GM12878 (cell line): ENCODE data around the gene TMEM132D. TPM values are rescaled to one million over a fixed set of nuclear protein-coding genes. Genes with fewer than 3 reads are reported as not detected.

Experiments used
- ATAC-seq: fragments of 200-7000 bp; cut with Tn5 transposase; 3 replicates; pipeline ENCODE4 v1.9.1; 2020; ENCODE audit warnings: mild to moderate bottlenecking, moderate library complexity
- BruUV-seq: library from RNA; stranded (reverse); fragments of 400-500 nt; replicated peaks from 2 replicates; lab custom pipeline; 2021; lab: Mats Ljungman, UMichigan
- CTCF ChIA-PET: fragments of 300-600 bp; sonication (Branson Sonifier 250); formaldehyde crosslinking; extraction: SDS; loops from one replicate; lab custom pipeline; 2021; ENCODE audit warnings: inconsistent platforms; lab: Yijun Ruan, JAX
- POLR2A ChIA-PET: fragments of 350-600 bp; formaldehyde crosslinking; extraction: SDS; loops from one replicate; lab custom pipeline; 2021; ENCODE audit warnings: inconsistent platforms; lab: Charles Lee
- RAD21 ChIA-PET: fragments of 300-600 bp; sonication (Branson Sonifier 250); formaldehyde crosslinking; loops from one replicate; lab custom pipeline; 2023; ENCODE audit warnings: antibody characterized with exemption; ENCODE audit not compliant: unreplicated experiment; lab: Charles Lee
- SMC1A ChIA-PET: fragments of 300-600 bp; sonication (Branson Sonifier 250); formaldehyde crosslinking; loops from one replicate; lab custom pipeline; 2023; ENCODE audit not compliant: unreplicated experiment, uncharacterized antibody; lab: Charles Lee
- DNase-seq: peaks from one replicate; pipeline ENCODE4 v3.0.0-alpha.2; 2011; ENCODE audit warnings: low read depth, low spot score
- FAIRE-seq: peaks from 3 replicates; lab custom pipeline; 2011; peaks lifted over from hg19 to GRCh38; lab: Jason Lieb, UNC
- H2AFZ ChIP-seq: 2 replicates; pipeline ENCODE4 v1.6.0; 2011; ENCODE audit warnings: low read depth, low read length, control low read depth; ENCODE audit not compliant: control insufficient read depth
- H3K27ac ChIP-seq: 2 replicates; pipeline ENCODE4 v1.5.1; 2011; ENCODE audit warnings: control low read depth; ENCODE audit not compliant: control insufficient read depth, insufficient read depth
- H3K27me3 ChIP-seq, 2 experiments: replicated peaks in 1 of 2; 2 replicates each; pipeline versions ENCODE4 v1.6.0 to v1.6.1; 2011; ENCODE audit warnings: low read length in 1 of 2; ENCODE audit not compliant: control insufficient read depth in 2 of 2, insufficient read depth in 2 of 2
- H3K36me3 ChIP-seq, 2 experiments: 2 replicates each; pipeline ENCODE4 v1.5.1; 2011; ENCODE audit warnings: low read length in 1 of 2; ENCODE audit not compliant: control insufficient read depth in 2 of 2, insufficient read depth in 2 of 2
- H3K4me1 ChIP-seq: 2 replicates; pipeline ENCODE4 v1.6.1; 2011; ENCODE audit warnings: mild to moderate bottlenecking, low read length, moderate library complexity, mixed read lengths; ENCODE audit not compliant: control insufficient read depth, insufficient read depth
- H3K4me2 ChIP-seq: 2 replicates; pipeline ENCODE4 v1.6.0; 2011; ENCODE audit warnings: control low read depth; ENCODE audit not compliant: control insufficient read depth, insufficient read depth
- H3K4me3 ChIP-seq: fragments of 200-600 bp; sonication (generic); 2 replicates; pipeline ENCODE4 v1.5.1; 2016
- H3K79me2 ChIP-seq: 2 replicates; pipeline ENCODE4 v1.6.0; 2011; ENCODE audit warnings: low read length; ENCODE audit not compliant: control insufficient read depth, insufficient read depth
- H3K9ac ChIP-seq: 2 replicates; pipeline ENCODE4 v1.8.0; 2011; ENCODE audit warnings: low read length, control low read depth, mixed read lengths; ENCODE audit not compliant: control insufficient read depth, insufficient read depth
- H3K9me3 ChIP-seq: replicated peaks from 3 replicates; pipeline ENCODE4 v1.5.1; 2011; ENCODE audit warnings: mild to moderate bottlenecking, low read length; ENCODE audit not compliant: control insufficient read depth, insufficient read depth
- H4K20me1 ChIP-seq: 2 replicates; pipeline ENCODE4 v1.6.0; 2011; ENCODE audit not compliant: control insufficient read depth, insufficient read depth
- HDGF ChIP-seq: fragments of 450-650 bp; IDR thresholded peaks from 2 replicates; pipeline ENCODE4 v1.6.1; 2016; ENCODE audit warnings: antibody characterized with exemption
- IKZF2 ChIP-seq, 2 experiments: fragments of 450-650 bp; IDR thresholded peaks; 2 replicates each; pipeline ENCODE4 v1.6.1; 2017; ENCODE audit warnings: mild to moderate bottlenecking in 2 of 2, moderate library complexity in 2 of 2
- IRF3 ChIP-seq: fragments of 450-650 bp; IDR thresholded peaks from 2 replicates; pipeline ENCODE4 v1.6.1; 2014; ENCODE audit warnings: mild to moderate bottlenecking
- MAX ChIP-seq: IDR thresholded peaks from 2 replicates; pipeline ENCODE4 v1.6.1; 2012; ENCODE audit warnings: low read depth, low read length, improper control_type of control experiment
- MLLT1 ChIP-seq: fragments of 450-650 bp; IDR thresholded peaks from 2 replicates; pipeline ENCODE4 v1.6.1; 2016; ENCODE audit warnings: mild to moderate bottlenecking
- NR2C1 ChIP-seq: fragments of 450-650 bp; IDR thresholded peaks from 2 replicates; pipeline ENCODE4 v1.6.1; 2017; ENCODE audit warnings: antibody characterized with exemption, mild to moderate bottlenecking, moderate library complexity
- SMAD1 ChIP-seq: fragments of 450-650 bp; IDR thresholded peaks from 2 replicates; pipeline ENCODE4 v1.6.1; 2018; ENCODE audit warnings: mild to moderate bottlenecking, low read depth; ENCODE audit not compliant: partially characterized antibody
- SMARCA5 ChIP-seq: fragments of 450-650 bp; IDR thresholded peaks from 2 replicates; pipeline ENCODE4 v1.6.1; 2017; ENCODE audit warnings: mild to moderate bottlenecking
- WGBS: methylation state at CpG from one replicate; pipeline ENCODE4 v1.1.6; 2016; ENCODE audit warnings: low lambda C conversion rate; ENCODE audit not compliant: insufficient replicate concordance, insufficient coverage; ENCODE audit errors: missing lambda C conversion rate; 5-methylcytosine and 5-hydroxymethylcytosine counted together
- in situ Hi-C: fragments of 300-500 bp; cut with MboI; formaldehyde crosslinking; loops from 9 replicates; pipeline ENCODE4 v1.14.3; 2018; ENCODE audit warnings: mixed read lengths
- intact Hi-C: fragments of 100-400 bp; cut with micrococcal nuclease; formaldehyde crosslinking; loops from one replicate; pipeline ENCODE4 v1.14.2; 2022; ENCODE audit not compliant: unreplicated experiment
- polyA plus RNA-seq, 11 experiments: library from polyadenylated mRNA; depleted of rRNA in 4 of 11; unstranded in 6 of 11; stranded (reverse) in 5 of 11; fragments of >200 nt; fragmentation: Nextera tagmentation in 4 of 11; fragmentation: Illumina TruSeq in 1 of 11; extraction: Ambion mirVana in 4 of 11; extraction: Trizol in 1 of 11; gene quantifications; 1 replicate in 1 of 11; 2 replicates in 10 of 11; pipeline versions ENCODE4 v1.2.1 to v1.2.3, GENCODE V29; 2011 to 2016; ENCODE audit warnings: inconsistent platforms in 2 of 11, missing spikeins in 2 of 11, low read depth in 1 of 11
- total RNA-seq, 4 experiments: library from RNA; depleted of rRNA in 3 of 4; stranded (reverse); fragments of >200 nt in 3 of 4; fragmentation: Illumina TruSeq in 1 of 4; extraction: Trizol in 1 of 4; gene quantifications; 2 replicates each; pipeline versions ENCODE4 v1.2.1 to v1.2.3, GENCODE V29; 2013 to 2021

TMEM132D gene
- total and polyA plus RNA-seq, 10 of the 15 experiments (the other 5 are each of a cell fraction or from before 2014, with no cell fraction given), result under 0.01 to 0.12 (median 0.02) TPM; not detected in 3

GRCh38 chr12:129138776-129139175 lies 765.0 kb downstream of the TMEM132D start:
- Histone ChIP-seq H3K4me1 (no peaks in the 10 kb centered on the region), H3K36me3 (no peaks in the 10 kb centered on the region), H3K4me3 (no peak overlapping the region), H4K20me1 (no peaks in the 10 kb centered on the region), H2AFZ (no peak overlapping the region), H3K79me2 (no peaks in the 10 kb centered on the region), H3K27me3 (no peaks in the 10 kb centered on the region), H3K4me2 (no peak overlapping the region), H3K9me3 (no peaks in the 10 kb centered on the region), H3K9ac (no peak overlapping the region), H3K27ac (no peak overlapping the region)
- 20% methylated on average over 4 of the region's 4 CpGs for WGBS
- no TSS peak for BruUV-seq
- FAIRE-seq (no peak), ATAC-seq (no peak), DNase-seq (no peak)
- ChIA-PET POLR2A (no interaction called here), CTCF (no interaction called here), SMC1A (no interaction called here), RAD21 (no interaction called here)
- TF ChIP-seq SMAD1, result no peak
- no peak for TF ChIP-seq MAX
- no peak for TF ChIP-seq NR2C1
- TF ChIP-seq IRF3, result no peak
- no peak for TF ChIP-seq IKZF2 (IDR thresholded peaks at IDR 0.05)
- TF ChIP-seq MLLT1, result no peak
- TF ChIP-seq SMARCA5, result no peak
- TF ChIP-seq HDGF, result no peak
- in situ Hi-C loops (no loop called here), intact Hi-C loops (no loop called here)
